ENCODE measurements around the gene LRRIQ1. TPM values are rescaled to one million over a fixed set of nuclear protein-coding genes. Genes with fewer than 3 reads are reported as not detected.

LRRIQ1 gene
- total RNA-seq, 4 donors from 2014 or later, result 1.3 to 6.8 (median 4.4) TPM

DNA sequence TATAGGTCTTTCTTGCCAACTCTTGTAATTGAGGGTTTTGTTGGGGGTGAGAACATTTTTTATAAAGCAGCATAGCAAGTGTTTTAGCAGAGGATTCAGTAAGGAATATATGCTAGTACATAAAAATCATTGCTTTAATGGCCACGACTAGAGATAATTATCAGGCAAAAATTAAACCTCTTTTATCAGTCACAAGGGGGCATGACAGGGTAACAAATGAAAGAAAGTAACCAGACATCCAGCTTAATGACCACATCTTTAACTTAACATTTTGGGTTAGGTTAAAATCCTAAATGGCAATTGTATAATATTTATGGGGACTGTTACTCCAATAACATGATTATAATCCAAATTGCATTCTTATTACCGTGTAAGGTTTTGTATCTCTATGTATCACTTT is 119.6 kb downstream of the LRRIQ1 start:
- H3K27ac ChIP-seq, result no peak overlapping the region
- H3K9me3 ChIP-seq, result no peaks in the 10 kb centered on the region
- no peak overlapping the region for H3K4me3 ChIP-seq (replicated peaks in 1 of 3)
- DNase-seq, result no peak
- 49 to 54% methylated on average over 2 of the region's 2 CpGs for WGBS, 2 donors
- H3K4me1 ChIP-seq, result no peaks in the 10 kb centered on the region
- TF ChIP-seq POLR2A (IDR thresholded peaks at IDR 0.05), result no peak
- TF ChIP-seq, protein P1, sequence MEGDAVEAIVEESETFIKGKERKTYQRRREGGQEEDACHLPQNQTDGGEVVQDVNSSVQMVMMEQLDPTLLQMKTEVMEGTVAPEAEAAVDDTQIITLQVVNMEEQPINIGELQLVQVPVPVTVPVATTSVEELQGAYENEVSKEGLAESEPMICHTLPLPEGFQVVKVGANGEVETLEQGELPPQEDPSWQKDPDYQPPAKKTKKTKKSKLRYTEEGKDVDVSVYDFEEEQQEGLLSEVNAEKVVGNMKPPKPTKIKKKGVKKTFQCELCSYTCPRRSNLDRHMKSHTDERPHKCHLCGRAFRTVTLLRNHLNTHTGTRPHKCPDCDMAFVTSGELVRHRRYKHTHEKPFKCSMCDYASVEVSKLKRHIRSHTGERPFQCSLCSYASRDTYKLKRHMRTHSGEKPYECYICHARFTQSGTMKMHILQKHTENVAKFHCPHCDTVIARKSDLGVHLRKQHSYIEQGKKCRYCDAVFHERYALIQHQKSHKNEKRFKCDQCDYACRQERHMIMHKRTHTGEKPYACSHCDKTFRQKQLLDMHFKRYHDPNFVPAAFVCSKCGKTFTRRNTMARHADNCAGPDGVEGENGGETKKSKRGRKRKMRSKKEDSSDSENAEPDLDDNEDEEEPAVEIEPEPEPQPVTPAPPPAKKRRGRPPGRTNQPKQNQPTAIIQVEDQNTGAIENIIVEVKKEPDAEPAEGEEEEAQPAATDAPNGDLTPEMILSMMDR (IDR thresholded peaks at IDR 0.05), result no peak
- no peaks in the 10 kb centered on the region for H3K27me3 ChIP-seq
- no peaks in the 10 kb centered on the region for H3K36me3 ChIP-seq
- intact Hi-C loops (cut with DNase I), result no loop called here

DNA sequence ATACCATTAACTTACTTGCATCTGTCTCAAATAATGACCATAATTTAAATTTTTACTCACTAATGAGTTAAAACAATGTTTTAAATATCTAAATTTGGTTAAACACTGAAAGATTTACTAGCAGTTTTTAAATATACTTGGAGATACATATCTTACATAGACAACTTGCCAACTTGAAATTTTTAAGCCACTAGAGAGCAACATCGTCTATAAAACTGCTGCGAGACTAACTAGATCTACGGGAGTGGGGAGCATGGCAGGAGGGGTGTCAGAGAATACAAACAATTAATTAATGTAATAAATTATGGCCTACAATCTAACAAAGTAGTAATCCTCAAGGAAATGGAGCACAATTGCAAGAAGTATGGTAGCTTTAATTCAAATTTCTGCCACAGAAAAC is 120.4 kb downstream of the LRRIQ1 start:
- no peak for DNase-seq
- TF ChIP-seq POLR2A (IDR thresholded peaks at IDR 0.05), result no peak
- TF ChIP-seq, protein P1 (IDR thresholded peaks at IDR 0.05), result no peak
- intact Hi-C loops (cut with DNase I), result no loop called here

DNA sequence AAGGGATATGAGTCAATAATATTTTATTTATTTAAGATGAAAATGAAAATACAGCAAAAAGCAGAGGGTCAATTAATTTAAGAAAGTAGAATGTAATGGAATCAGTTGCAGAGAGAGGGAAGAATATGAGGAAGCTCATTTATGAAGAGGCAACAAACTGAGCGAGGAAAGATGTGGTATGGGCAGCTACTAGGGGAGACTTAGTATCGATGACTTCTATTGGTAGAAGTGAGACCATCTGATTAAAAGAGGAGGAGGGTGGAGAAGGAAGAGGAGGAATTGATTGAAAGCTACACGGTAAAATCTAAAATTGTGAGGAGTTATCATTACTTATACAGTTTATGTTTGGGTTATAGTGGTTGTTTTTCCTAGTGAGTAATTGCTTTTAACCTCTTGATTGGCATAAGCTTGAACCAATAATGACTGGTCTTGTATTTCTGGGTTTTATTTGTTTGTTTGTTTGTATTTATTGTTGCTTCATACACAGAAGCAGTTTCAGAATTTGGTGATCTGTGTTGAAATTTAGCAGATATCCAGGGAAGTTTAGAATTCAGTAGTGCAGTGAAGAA is 121.0 kb downstream of the LRRIQ1 start:
- WGBS, 2 donors, result 82 to 83% methylated on average over 3 of the region's 3 CpGs
- DNase-seq, result no peak

More for the DNA sequence above, 120.4 kb downstream of the LRRIQ1 start:
- Histone ChIP-seq H3K36me3 (no peaks in the 10 kb centered on the region), H3K27ac (no peak overlapping the region), H3K27me3 (no peaks in the 10 kb centered on the region), H3K4me3 (replicated peaks in 1 of 3) (no peak overlapping the region), H3K4me1 (no peaks in the 10 kb centered on the region), H3K9me3 (no peaks in the 10 kb centered on the region)
- WGBS, 2 donors, result 77 to 78% methylated on average over 3 of the region's 3 CpGs

DNA sequence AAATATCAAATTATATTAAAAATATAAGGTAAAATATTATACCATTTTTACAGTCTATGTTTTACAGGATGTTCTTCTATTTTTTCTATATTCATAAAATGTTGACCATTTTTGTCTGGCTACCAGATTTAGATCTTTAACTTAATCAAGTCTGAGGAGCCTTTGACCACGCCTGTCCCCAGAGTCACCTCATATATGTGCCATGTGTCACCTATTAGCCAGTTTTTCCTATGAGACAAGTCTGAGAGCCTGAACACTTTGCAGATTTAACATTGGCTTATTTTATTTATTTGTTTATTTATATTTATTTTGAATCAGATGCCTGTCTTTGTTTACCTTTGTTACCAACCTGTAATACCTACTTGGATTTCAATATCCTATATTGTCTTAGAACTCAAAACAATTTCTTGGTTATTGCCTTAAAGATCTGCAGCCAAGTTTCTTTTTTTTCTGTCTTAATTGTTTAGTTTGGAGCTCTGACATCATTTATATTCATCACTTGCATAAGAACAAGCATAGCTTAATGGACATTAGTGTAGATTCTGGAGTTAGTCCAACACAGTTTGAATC is 127.7 kb downstream of the LRRIQ1 start:
- Histone ChIP-seq H3K27ac (no peak overlapping the region), H3K9me3 (no peaks in the 10 kb centered on the region), H3K4me3 (replicated peaks in 1 of 3) (no peak overlapping the region), H3K4me1 (no peaks in the 10 kb centered on the region), H3K27me3 (no peaks in the 10 kb centered on the region), H3K36me3 (no peaks in the 10 kb centered on the region)
- DNase-seq, result no peak
- no peak for TF ChIP-seq POLR2A (IDR thresholded peaks at IDR 0.05)
- TF ChIP-seq, protein P1 (IDR thresholded peaks at IDR 0.05), result no peak
- WGBS, 2 donors, result 80 to 97% methylated on average over 1 of the region's 1 CpG
- intact Hi-C loops (cut with DNase I), result no loop called here

More for the DNA sequence above, 121.0 kb downstream of the LRRIQ1 start:
- Histone ChIP-seq H3K27ac (no peak overlapping the region), H3K4me3 (replicated peaks in 1 of 3) (no peak overlapping the region), H3K4me1 (no peaks in the 10 kb centered on the region), H3K36me3 (no peaks in the 10 kb centered on the region), H3K27me3 (no peaks in the 10 kb centered on the region), H3K9me3 (no peaks in the 10 kb centered on the region)
- intact Hi-C loops (cut with DNase I), result no loop called here
- TF ChIP-seq, protein P1 (IDR thresholded peaks at IDR 0.05), result no peak
- no peak for TF ChIP-seq POLR2A (IDR thresholded peaks at IDR 0.05)

DNA sequence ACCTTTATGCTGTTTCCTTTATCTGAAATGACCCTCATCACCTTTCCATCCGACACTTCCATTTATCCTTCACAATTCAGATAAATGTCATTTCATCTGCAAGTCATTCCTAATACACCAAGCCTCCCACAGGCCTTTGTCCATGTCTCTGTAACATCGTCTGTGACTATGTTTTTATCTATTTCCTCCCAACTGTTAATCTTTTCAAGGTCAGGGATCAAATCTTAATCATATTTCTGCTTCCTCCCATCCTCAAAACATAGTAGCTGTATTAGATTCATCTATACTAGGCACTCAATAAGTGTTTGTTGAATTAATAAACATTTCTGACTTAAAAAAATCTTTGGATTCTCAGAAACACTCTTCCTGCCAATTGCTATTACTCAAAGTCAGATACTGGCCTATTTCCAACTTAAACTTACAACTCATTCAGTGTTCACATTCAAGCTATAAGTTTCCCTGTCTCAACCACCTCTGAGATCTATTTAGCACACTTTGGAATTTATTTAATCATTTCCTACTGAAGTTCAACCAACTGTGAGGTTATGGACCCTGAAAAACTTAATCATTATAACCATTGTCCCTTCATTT is 143.6 kb downstream of the LRRIQ1 start:
- Histone ChIP-seq H3K27ac (no peak overlapping the region), H3K36me3 (no peaks in the 10 kb centered on the region), H3K27me3 (no peaks in the 10 kb centered on the region), H3K4me3 (replicated peaks in 1 of 3) (no peak overlapping the region), H3K9me3 (no peaks in the 10 kb centered on the region), H3K4me1 (no peaks in the 10 kb centered on the region)
- intact Hi-C loops (cut with DNase I), result no loop called here
- 75 to 79% methylated on average over 2 of the region's 2 CpGs for whole genome bisulfite sequencing, 2 donors
- DNase-seq, result no peak
- TF ChIP-seq, protein P1 (IDR thresholded peaks at IDR 0.05), result no peak
- TF ChIP-seq POLR2A (IDR thresholded peaks at IDR 0.05), result no peak

Measured in thyroid gland (tissue), 4 donors.